GM13977 (cell line): ENCODE measurements around the gene RHNO1.

Experiments used
- DNase-seq: peaks from one replicate; pipeline ENCODE4 v3.0.0; 2012; ENCODE audit warnings: low spot score
- CTCF ChIP-seq: IDR thresholded peaks from 2 replicates; pipeline ENCODE4 v1.5.1; 2012; ENCODE audit warnings: mild to moderate bottlenecking, control low read depth; ENCODE audit not compliant: insufficient read depth; ENCODE audit errors: extremely low read depth, missing control alignments
- in situ Hi-C: fragments of 300-500 bp; cut with MboI; formaldehyde crosslinking; loops from one replicate; pipeline ENCODE4 v1.12.0; 2022; ENCODE audit warnings: low sequenced_read_pairs, low pct_unique_long_range_greater_than_20kb, mixed read lengths, inconsistent platforms; ENCODE audit not compliant: unreplicated experiment

Gene RHNO1

GRCh38 chr12:2835691-2836403, 41.2 kb upstream of the RHNO1 start:
- in situ Hi-C loops, result no loop called here
- TF ChIP-seq CTCF, result no peak
- no peak for DNase-seq

GRCh38 chr12:2836574-2836973, 40.4 kb upstream of the RHNO1 start:
- in situ Hi-C loops, result no loop called here
- no peak for DNase-seq
- TF ChIP-seq CTCF, result no peak

GRCh38 chr12:2841056-2841650, 35.9 kb upstream of the RHNO1 start:
- no peak for TF ChIP-seq CTCF
- in situ Hi-C loops, result no loop called here
- DNase-seq, result no peak

- no peak for DNase-seq
- no peak for TF ChIP-seq CTCF
- in situ Hi-C loops, result no loop called here
Observed at GRCh38 chr12:2842948-2843347, 34.1 kb upstream of the RHNO1 start.

GRCh38 chr12:2844786-2845185, 32.2 kb upstream of the RHNO1 start:
- in situ Hi-C loops, result no loop called here
- TF ChIP-seq CTCF, result no peak
- no peak for DNase-seq

- no peak for DNase-seq
- in situ Hi-C loops, result no loop called here
- TF ChIP-seq CTCF, result no peak
Observed at GRCh38 chr12:2845280-2845679, 31.7 kb upstream of the RHNO1 start.

GRCh38 chr12:2851931-2852330, 25.1 kb upstream of the RHNO1 start:
- no peak for DNase-seq
- in situ Hi-C loops, result no loop called here
- no peak for TF ChIP-seq CTCF
